Heart right ventricle (tissue), 16 donors: ENCODE data around the gene INPP5A. TPM values are rescaled to one million over a fixed set of nuclear protein-coding genes. Genes with fewer than 3 reads are reported as not detected.
"Not testable (repeated sequence)": the region's sequence is repeated elsewhere in the genome, so short reads cannot be mapped to it uniquely, and the experiment has no call there.

Experiments used
- ATAC-seq, 8 donors: fragments of 200-7000 bp; cut with Tn5 transposase; one replicate each; pipeline ENCODE4 v1.9.1; 2020; ENCODE audit warnings: mild to moderate bottlenecking in 8 of 8, moderate library complexity in 8 of 8, moderate number of reproducible peaks in 1 of 8
- DNase-seq, 2 donors: peaks; one replicate each; pipeline ENCODE4 v3.0.0-alpha.2; 2020
- H3K27ac ChIP-seq, 10 donors: fragments of 200-600 bp; sonication (generic) in 2 of 10; one replicate each; pipeline versions ENCODE4 v1.5.0 to v1.8.0; 2020 to 2022; ENCODE audit warnings: mild to moderate bottlenecking in 3 of 10
- H3K27me3 ChIP-seq, 7 donors: fragments of 200-600 bp; one replicate each; pipeline ENCODE4 v1.8.0; 2021 to 2022; ENCODE audit warnings: mild to moderate bottlenecking in 2 of 7
- H3K36me3 ChIP-seq, 9 donors: fragments of 200-600 bp; sonication (generic) in 1 of 9; one replicate each; pipeline versions ENCODE4 v1.5.0 to v1.8.0; 2020 to 2022; ENCODE audit warnings: mild to moderate bottlenecking in 2 of 9
- H3K4me1 ChIP-seq, 9 donors: fragments of 200-600 bp; sonication (generic) in 1 of 9; one replicate each; pipeline versions ENCODE4 v1.5.0 to v1.8.0; 2020 to 2022; ENCODE audit warnings: mild to moderate bottlenecking in 4 of 9
- H3K4me3 ChIP-seq, 10 donors: fragments of 200-600 bp; sonication (generic) in 2 of 10; one replicate each; pipeline versions ENCODE4 v1.5.0 to v1.8.0; 2020 to 2022; ENCODE audit warnings: mild to moderate bottlenecking in 7 of 10, moderate library complexity in 2 of 10
- H3K9me3 ChIP-seq, 11 donors: fragments of 200-600 bp in 10 of 11; sonication (generic) in 2 of 11; one replicate each; pipeline versions ENCODE4 v1.5.0 to v1.8.0; 2013 to 2022; ENCODE audit warnings: mild to moderate bottlenecking in 2 of 11, control low read depth in 1 of 11, moderate library complexity in 1 of 11
- WGBS, 2 donors: extraction: QIAGEN DNeasy Blood & Tissue Kit; methylation state at CpG; one replicate each; pipeline ENCODE4 v1.1.7; 2013; ENCODE audit warnings: inconsistent platforms in 1 of 2; 5-methylcytosine and 5-hydroxymethylcytosine counted together
- intact Hi-C, 10 donors: fragments of 100-400 bp; cut with DNase I; formaldehyde crosslinking; loops; one replicate each; pipeline versions ENCODE4 v1.11.1 to v1.14.2; 2022
- polyA plus RNA-seq, 2 donors: library from polyadenylated mRNA; stranded (reverse); fragments of 200-250 nt; gene quantifications; one replicate each; pipeline ENCODE4 v1.2.3, GENCODE V29; 2013
- total RNA-seq, 10 donors: library from RNA; stranded (reverse); fragmentation: NEBNext Ultra II Directional in 3 of 10; extraction: Animal tissue kit (Norgen Biotek cat#: 25700) in 3 of 10; gene quantifications; one replicate each; pipeline versions ENCODE4 v1.2.1 to v1.2.4, GENCODE V29; 2021 to 2023
- TF ChIP-seq, protein P1 (sequence below), 9 donors: fragments of 200-600 bp; sonication (generic) in 2 of 9; IDR thresholded peaks; one replicate each; pipeline versions ENCODE4 v1.5.0 to v1.8.0; 2021 to 2022; ENCODE audit warnings: antibody characterized with exemption in 9 of 9, mild to moderate bottlenecking in 5 of 9, moderate library complexity in 1 of 9
- donor health status: Arrhythmogenic right ventricular cardiomyopathy.
- donor health status: ischemic (EF 13 %, LVEDD 7.1; RV severe dilation, severe dysfunction).
- donor health status: healthy with polysubstance abuse.
- donor health status: DM: no; HTN: yes; CAD: no.
- donor health status: DM: no; HTN: no; CAD: no.
- donor health status: ischemic (EF 25% LVEDD 6.9; RV normal size, moderate dysfunction).
- donor health status: ischemic (EF 25% LVEDD 5.7; RV mildly dilated, moderate dysfunction).
- donor health status: healthy.
- donor health status: DM: yes; HTN: yes; CAD: no.
- donor health status: Ischemic cardiomyopathy.
- donor health status: ischemic (EF 35%, LVEDD 5.7; RV mildly dilated, moderate dysfunction).
- donor health status: nonischemic (EF 11% LVEDD 7.7; RV severe dilation, severe dysfunction).
- donor health status: DM: yes; HTN: yes; CAD: no.
- donor health status: PGD.
- donor health status: ischemic (EF 29% LVEDD 5.4; RV normal size, mild dysfunction).
- donor health status: nonischemic (EF 23%, LVEDD 6.1; RV moderate dilation, normal function).

The INPP5A gene
- total and polyA plus RNA-seq, 12 donors: 30.4 to 122 (median 106) TPM

DNA sequence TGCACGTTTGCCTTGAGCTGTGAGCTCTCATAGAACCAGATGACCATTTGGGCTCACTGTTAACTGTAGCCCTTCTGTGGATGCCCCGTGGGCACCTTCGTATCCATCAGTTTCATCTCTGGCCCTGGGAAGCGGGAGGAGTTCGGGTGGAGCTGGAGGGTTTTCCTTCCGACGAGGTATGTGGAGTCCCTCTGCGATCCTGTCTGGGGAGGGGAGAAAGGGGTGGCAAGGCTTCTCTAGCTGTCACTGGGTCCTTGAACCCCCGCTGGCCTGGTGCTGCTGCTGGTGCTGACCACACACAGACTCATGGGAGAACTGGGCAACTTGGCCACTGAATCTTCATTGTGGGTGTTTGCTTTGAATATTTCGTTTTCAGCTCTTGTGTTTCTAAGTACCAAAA lies 32.7 kb downstream of the INPP5A start:
- intact Hi-C loops: no loop called here
- DNase-seq: no peak

DNA sequence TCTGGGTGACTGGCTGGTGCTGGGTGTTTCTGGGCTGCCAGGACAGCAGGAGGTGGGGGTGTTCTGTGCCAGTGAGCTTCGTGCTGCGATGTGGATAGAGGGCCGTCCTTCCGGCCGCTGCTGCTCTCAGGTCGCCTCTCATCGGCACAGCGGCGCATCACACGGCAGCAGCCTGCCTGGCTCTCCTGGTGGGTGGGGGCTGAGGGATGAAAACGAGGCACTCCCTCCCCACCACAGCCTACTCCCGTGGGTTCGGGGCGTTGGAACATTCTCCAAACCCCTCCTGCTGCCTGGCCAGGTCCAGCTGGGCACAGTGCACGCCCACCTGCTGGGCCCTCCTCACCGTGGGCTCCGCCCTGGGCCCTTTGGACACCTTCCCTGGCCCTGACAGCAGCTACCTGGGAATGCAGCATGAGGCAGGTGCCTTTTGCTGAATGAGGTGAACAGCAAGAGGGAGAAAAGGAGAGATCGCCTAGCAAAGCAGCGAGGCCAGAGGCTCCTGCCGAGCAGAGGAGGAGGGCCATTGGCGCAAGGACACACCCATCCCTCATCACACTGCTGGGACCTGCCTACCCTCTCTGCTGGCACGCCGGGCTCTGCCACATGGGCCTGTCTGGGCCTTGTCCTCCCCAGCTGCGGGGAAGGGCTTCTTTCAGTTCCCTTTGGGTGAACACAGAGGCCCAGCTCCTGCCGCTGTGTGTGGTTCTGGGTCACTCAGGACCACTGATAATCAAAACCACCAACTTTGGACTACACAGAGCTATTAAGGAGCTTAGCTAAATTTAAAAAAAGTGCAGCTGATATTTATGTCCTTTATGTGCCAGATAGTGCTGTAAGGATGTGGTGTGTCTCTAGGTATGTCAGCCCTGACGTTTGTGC lies 33.4 kb downstream of the INPP5A start:
- no peaks in the 10 kb centered on the region for H3K27me3 ChIP-seq
- intact Hi-C loops: no loop called here

More for the DNA sequence above, 32.7 kb downstream of the INPP5A start:
- ATAC-seq: no peak
- no peaks in the 10 kb centered on the region for H3K9me3 ChIP-seq
- no peak overlapping the region for H3K4me3 ChIP-seq
- H3K36me3 ChIP-seq: no peaks in the 10 kb centered on the region
- H3K27ac ChIP-seq: no peak overlapping the region
- TF ChIP-seq, protein P1, sequence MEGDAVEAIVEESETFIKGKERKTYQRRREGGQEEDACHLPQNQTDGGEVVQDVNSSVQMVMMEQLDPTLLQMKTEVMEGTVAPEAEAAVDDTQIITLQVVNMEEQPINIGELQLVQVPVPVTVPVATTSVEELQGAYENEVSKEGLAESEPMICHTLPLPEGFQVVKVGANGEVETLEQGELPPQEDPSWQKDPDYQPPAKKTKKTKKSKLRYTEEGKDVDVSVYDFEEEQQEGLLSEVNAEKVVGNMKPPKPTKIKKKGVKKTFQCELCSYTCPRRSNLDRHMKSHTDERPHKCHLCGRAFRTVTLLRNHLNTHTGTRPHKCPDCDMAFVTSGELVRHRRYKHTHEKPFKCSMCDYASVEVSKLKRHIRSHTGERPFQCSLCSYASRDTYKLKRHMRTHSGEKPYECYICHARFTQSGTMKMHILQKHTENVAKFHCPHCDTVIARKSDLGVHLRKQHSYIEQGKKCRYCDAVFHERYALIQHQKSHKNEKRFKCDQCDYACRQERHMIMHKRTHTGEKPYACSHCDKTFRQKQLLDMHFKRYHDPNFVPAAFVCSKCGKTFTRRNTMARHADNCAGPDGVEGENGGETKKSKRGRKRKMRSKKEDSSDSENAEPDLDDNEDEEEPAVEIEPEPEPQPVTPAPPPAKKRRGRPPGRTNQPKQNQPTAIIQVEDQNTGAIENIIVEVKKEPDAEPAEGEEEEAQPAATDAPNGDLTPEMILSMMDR (IDR thresholded peaks at IDR 0.05): no peak
- H3K27me3 ChIP-seq: no peaks in the 10 kb centered on the region
- 89 to 91% methylated on average over 10 of the region's 10 CpGs for WGBS, 2 donors
- peaks cover 21 to 41% (median 37%) of the 10 kb centered on the region in 9 donors for H3K4me1 ChIP-seq

DNA sequence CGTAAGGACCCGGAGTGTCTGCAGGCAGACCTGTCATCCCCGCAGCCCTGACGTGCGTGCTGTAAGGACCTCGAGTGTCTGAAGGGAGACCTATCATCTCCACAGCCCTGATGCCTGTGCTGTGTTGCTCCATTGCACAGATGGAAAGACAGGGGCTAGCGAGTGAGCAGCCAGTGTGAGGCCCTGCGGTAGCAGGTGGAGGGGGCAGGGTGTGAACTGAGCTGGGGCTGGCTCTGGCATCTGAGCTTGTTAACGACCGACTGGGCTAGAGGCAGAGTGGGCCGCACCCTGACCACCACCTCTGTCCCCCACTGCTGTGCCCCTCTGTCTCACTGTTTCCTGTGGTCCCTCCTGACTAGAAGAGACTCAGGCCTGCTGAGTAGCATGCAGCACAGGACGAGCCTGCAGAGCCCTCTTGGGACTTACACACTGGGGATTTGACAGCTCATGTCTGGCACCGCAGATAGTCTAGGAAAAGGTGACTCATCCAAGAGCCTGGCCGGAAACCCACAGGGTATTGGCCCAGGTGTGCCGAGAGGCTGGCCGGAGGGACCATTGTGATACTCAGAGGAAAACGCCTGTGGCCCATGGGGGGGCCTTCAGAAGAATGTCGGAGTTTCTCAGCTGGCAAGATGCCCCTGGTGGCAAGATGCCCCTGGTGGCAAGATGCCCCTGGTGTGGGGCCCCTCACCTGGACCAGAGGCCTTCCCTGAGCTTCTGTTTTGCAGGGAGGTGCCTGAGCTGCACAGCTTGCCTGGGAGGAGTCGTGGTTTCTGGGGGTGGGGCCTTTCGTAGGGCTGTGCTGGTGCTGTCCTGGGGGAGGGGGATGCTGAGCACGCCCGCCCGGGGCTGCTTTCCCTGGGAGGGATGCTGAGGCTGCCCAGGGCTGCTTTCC lies 34.3 kb downstream of the INPP5A start:
- Histone ChIP-seq H3K9me3 (no peaks in the 10 kb centered on the region), H3K4me3 (no peak overlapping the region), H3K36me3 (no peaks in the 10 kb centered on the region), H3K27ac (peak overlapping the region in 9 of 10 donors; percentile 7 to 58 (median 45)), H3K4me1 (peaks cover 35 to 57% (median 51%) of the 10 kb centered on the region in 9 donors), H3K27me3 (no peaks in the 10 kb centered on the region)
- WGBS, 2 donors: 39 to 42% methylated on average over 23 of the region's 23 CpGs
- intact Hi-C loops: loop anchor here in 1 of 10 donors (2.0 kb wide), 1 partner anchor 35 kb away; no protein-coding TSS in a partner anchor
- TF ChIP-seq, protein P1 (IDR thresholded peaks at IDR 0.05): no peak
- DNase-seq (peak in 1 of 2 donors; percentile 64), ATAC-seq (peak; percentile 44 to 95 (median 81))

More for the DNA sequence above, 33.4 kb downstream of the INPP5A start:
- Histone ChIP-seq H3K4me1 (peaks cover 26 to 48% (median 42%) of the 10 kb centered on the region in 9 donors), H3K9me3 (no peaks in the 10 kb centered on the region), H3K36me3 (no peaks in the 10 kb centered on the region), H3K27ac (peak overlapping the region in 1 of 10 donors; percentile 58), H3K4me3 (no peak overlapping the region)
- ATAC-seq (peak in 6 of 8 donors; percentile 5 to 39 (median 26)), DNase-seq (no peak)
- TF ChIP-seq, protein P1 (IDR thresholded peaks at IDR 0.05): no peak
- 81 to 88% methylated on average over 26 of the region's 26 CpGs for WGBS, 2 donors

DNA sequence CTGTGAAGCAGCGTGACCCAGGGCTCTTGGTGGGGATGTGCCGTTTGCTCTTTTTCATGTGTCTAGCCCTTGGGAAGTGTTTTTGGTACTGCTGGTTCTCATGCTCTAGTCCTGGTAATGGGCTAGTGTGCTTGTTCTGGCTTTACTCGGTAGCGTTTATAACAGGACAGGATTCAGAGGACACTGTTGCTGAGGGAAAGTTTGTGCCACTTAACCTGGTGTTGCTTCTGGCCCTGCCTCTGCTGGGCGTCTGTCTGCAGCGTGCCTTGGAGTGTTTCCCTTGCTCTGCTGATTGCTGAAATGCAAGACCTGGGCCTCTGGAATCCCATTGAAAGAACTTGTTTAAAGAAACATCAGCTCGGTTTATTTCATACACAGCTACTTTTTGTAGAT lies 35.0 kb downstream of the INPP5A start:
- DNase-seq: no peak
- no peak overlapping the region for H3K4me3 ChIP-seq
- TF ChIP-seq, protein P1 (IDR thresholded peaks at IDR 0.05): no peak
- 28 to 32% methylated on average over 7 of the region's 7 CpGs for WGBS, 2 donors
- intact Hi-C loops: loop anchor here in 1 of 10 donors (2.0 kb wide), 1 partner anchor 34 kb away; no protein-coding TSS in a partner anchor
- H3K4me1 ChIP-seq: peaks cover 41 to 63% (median 56%) of the 10 kb centered on the region in 9 donors
- H3K27me3 ChIP-seq: no peaks in the 10 kb centered on the region
- ATAC-seq: peak in 4 of 8 donors; percentile 10 to 41 (median 28)
- no peaks in the 10 kb centered on the region for H3K36me3 ChIP-seq
- no peaks in the 10 kb centered on the region for H3K9me3 ChIP-seq
- peak overlapping the region in 9 of 10 donors; percentile 7 to 58 (median 45) for H3K27ac ChIP-seq

DNA sequence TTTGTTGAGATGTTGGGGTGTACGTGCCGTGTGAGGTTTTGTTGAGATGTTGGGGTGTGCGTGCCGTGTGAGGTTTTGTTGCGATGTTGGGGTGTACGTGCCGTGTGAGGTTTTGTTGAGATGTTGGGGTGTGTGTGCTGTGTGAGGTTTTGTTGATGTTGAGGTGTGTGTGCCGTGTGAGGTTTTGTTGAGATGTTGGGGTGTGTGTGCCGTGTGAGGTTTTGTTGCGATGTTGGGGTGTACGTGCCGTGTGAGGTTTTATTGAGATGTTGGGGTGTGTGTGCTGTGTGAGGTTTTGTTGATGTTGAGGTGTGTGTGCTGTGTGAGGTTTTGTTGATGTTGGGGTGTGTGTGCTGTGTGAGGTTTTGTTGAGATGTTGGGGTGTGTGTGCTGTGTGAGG lies 35.4 kb downstream of the INPP5A start:
- peaks cover 41 to 67% (median 60%) of the 10 kb centered on the region in 9 donors for H3K4me1 ChIP-seq
- intact Hi-C loops: loop anchor here in 1 of 10 donors (2.0 kb wide), 1 partner anchor 34 kb away; no protein-coding TSS in a partner anchor
- WGBS, 2 donors: 97 to 98% methylated on average over 12 of the region's 12 CpGs
- H3K36me3 ChIP-seq, DNase-seq, H3K4me3 ChIP-seq, H3K9me3 ChIP-seq, H3K27ac ChIP-seq, ATAC-seq, H3K27me3 ChIP-seq: not testable (repeated sequence)
